Adrenal gland (tissue), 12 donors: ENCODE results near the gene SHISA8. TPM values are rescaled to one million over a fixed set of nuclear protein-coding genes. Genes with fewer than 3 reads are reported as not detected.
A peak's percentile ranks its signal among the peaks of the same experiment; 100 is the strongest.
"Not testable (repeated sequence)": the region's sequence is repeated elsewhere in the genome, so short reads cannot be mapped to it uniquely, and the experiment has no call there.

Experiments used
- DNase-seq, 7 donors: peaks; one replicate each; pipeline ENCODE4 v3.0.0-alpha.2; 2019 to 2020
- H3K27ac ChIP-seq, 5 donors: fragments of 200-600 bp; sonication (generic) in 4 of 5; 1 replicate in 3 of 5; 2 replicates in 2 of 5; pipeline versions ENCODE4 v1.5.1 to v1.8.0; 2016 to 2020; ENCODE audit warnings: mild to moderate bottlenecking in 1 of 5
- H3K27me3 ChIP-seq: fragments of 200-600 bp; 2 replicates; pipeline ENCODE4 v1.8.0; 2021
- H3K36me3 ChIP-seq, 2 donors: fragments of 200-600 bp; replicated peaks in 1 of 2; 1 replicate in 1 of 2; 2 replicates in 1 of 2; pipeline versions ENCODE4 v1.5.1 to v1.8.0; 2018 to 2022
- H3K4me1 ChIP-seq, 2 donors: fragments of 200-600 bp; replicated peaks in 1 of 2; 1 replicate in 1 of 2; 2 replicates in 1 of 2; pipeline versions ENCODE4 v1.5.1 to v1.8.0; 2018 to 2021
- H3K4me3 ChIP-seq, 4 donors: fragments of 200-600 bp; sonication (generic) in 3 of 4; one replicate each; pipeline ENCODE4 v1.5.1; 2016 to 2018
- H3K9me3 ChIP-seq, 3 donors: fragments of 200-600 bp; sonication (generic) in 1 of 3; replicated peaks in 1 of 3; 1 replicate in 2 of 3; 2 replicates in 1 of 3; pipeline versions ENCODE4 v1.5.1 to v1.8.0; 2016 to 2021
- CTCF ChIP-seq, 6 experiments: fragments of 450-650 bp in 4 of 6; fragments of 200-600 bp in 2 of 6; sonication (generic) in 1 of 6; IDR thresholded peaks; 1 replicate in 5 of 6; 2 replicates in 1 of 6; pipeline versions ENCODE4 v1.5.1 to v1.8.0; 2016 to 2021; ENCODE audit warnings: antibody characterized with exemption in 6 of 6, mild to moderate bottlenecking in 2 of 6, moderate library complexity in 1 of 6
- POLR2A ChIP-seq, 2 donors: fragments of 450-650 bp; IDR thresholded peaks; one replicate each; pipeline ENCODE4 v1.6.1; 2017; ENCODE audit warnings: antibody characterized with exemption in 2 of 2, mild to moderate bottlenecking in 2 of 2, moderate library complexity in 1 of 2
- WGBS, 4 donors: extraction: QIAGEN DNeasy Blood & Tissue Kit in 2 of 4; methylation state at CpG; one replicate each; pipeline versions ENCODE4 v1.1.5 to v1.1.7; 2013 to 2017; 5-methylcytosine and 5-hydroxymethylcytosine counted together
- intact Hi-C, 2 donors: fragments of 100-400 bp; cut with DNase I; formaldehyde crosslinking; loops; one replicate each; pipeline versions ENCODE4 v1.14.1 to v1.15.0; 2022 to 2023
- polyA plus RNA-seq, 3 donors: library from polyadenylated mRNA; stranded (reverse); fragments of 200-250 nt in 2 of 3; fragments of 350-450 nt in 1 of 3; fragmentation: Illumina TruSeq in 1 of 3; extraction: RNeasy Lipid Tissue Mini Kit (QIAGEN cat#74804) in 1 of 3; gene quantifications; one replicate each; pipeline ENCODE4 v1.2.3, GENCODE V29; 2013 to 2014
- total RNA-seq, 9 donors: library from RNA; depleted of rRNA in 4 of 9; stranded (reverse); fragments of >200 nt in 4 of 9; fragments of 120-200 nt in 1 of 9; fragmentation: NEBNext Ultra II Directional in 1 of 9; extraction: Animal tissue kit (Norgen Biotek cat#: 25700) in 1 of 9; gene quantifications; one replicate each; pipeline versions ENCODE4 v1.1.0 to v1.2.4, GENCODE V29; 2013 to 2023
- donor health status: healthy with polysubstance abuse.
- donor health status: Bipolar disorder and iron deficiency.
- donor health status: DM: yes; HTN: yes; CAD: no.
- donor health status: DM: no; HTN: no; CAD: no.
- donor health status: DM: no; HTN: no; CAD: no.
- donor health status: DM: yes; HTN: yes; CAD: no.

The SHISA8 gene
- total and polyA plus RNA-seq, 12 donors, result 0.28 to 55.5 (median 16.2) TPM

GRCh38 chr22:41957941-41958556 lies 43.2 kb upstream of the SHISA8 start:
- no peaks in the 10 kb centered on the region for H3K36me3 ChIP-seq
- no peak for TF ChIP-seq POLR2A (IDR thresholded peaks at IDR 0.05)
- TF ChIP-seq CTCF (IDR thresholded peaks at IDR 0.05), result peak in 1 of 6 experiments; percentile 4
- H3K4me1 ChIP-seq, result peaks cover 0 to 5% of the 10 kb centered on the region in 2 donors
- 51 to 86% (median 64%) methylated on average over 10 to 21 of the region's 23 CpGs for WGBS, 4 donors
- H3K27ac ChIP-seq, result no peak overlapping the region
- DNase-seq, result no peak
- no peaks in the 10 kb centered on the region for H3K9me3 ChIP-seq
- intact Hi-C loops, result no loop called here
- no peak overlapping the region for H3K4me3 ChIP-seq
- H3K27me3 ChIP-seq, result no peaks in the 10 kb centered on the region

DNA sequence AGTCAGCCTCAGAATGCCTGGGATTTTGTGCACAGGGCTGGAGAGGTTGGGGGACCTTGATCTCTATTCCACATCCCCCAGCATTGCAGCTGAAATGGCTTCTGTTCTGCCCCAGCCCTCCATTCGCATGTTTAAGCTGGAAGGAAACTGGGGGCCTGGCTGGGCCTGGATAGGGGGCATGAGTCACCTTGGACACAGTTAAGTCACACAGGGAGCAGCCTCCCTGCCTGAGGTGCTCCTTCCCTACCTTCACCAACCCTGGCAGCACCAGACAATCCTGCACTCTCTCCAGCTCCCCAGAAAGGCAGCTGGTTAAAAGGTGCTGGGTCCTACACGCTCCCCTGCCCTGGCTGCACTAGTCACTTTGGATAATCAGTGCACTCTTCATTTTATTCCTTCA lies 37.8 kb upstream of the SHISA8 start:
- TF ChIP-seq POLR2A (IDR thresholded peaks at IDR 0.05), result no peak
- no peak overlapping the region for H3K4me3 ChIP-seq
- no peaks in the 10 kb centered on the region for H3K9me3 ChIP-seq
- peaks cover 0 to 5% of the 10 kb centered on the region in 2 donors for H3K4me1 ChIP-seq
- intact Hi-C loops, result no loop called here
- DNase-seq, result no peak
- H3K36me3 ChIP-seq, result no peaks in the 10 kb centered on the region
- WGBS, 4 donors, result 62 to 90% (median 82%) methylated on average over 2 of the region's 2 CpGs
- no peak overlapping the region for H3K27ac ChIP-seq
- H3K27me3 ChIP-seq, result no peaks in the 10 kb centered on the region

DNA sequence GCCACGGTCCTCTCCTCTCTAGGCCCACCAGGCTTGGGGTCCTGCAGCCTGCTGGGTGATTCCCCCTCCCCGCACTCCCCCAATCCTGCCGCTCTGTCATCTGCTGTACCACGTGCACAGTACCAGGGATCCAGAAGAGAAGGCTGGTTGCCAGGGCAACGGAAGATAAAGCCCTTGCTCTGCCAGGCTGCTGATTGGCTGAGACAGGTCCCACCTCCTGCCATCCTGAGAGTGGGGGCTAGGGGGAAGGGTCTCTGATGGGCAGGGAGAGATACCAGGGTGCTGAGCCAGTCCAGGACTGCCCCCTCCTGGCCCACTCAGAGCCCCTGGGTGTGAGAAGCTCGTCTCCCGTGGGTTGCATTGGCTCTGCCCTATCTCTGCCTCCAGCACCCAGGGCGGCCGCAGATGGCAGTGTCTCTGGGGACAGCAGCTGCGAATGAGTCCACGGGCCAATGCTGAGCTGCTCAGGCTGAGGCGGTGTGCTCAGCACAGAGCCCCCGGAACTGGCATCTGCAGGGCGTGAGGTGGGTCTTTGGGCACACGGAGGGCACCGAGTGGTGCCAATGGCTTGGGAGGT lies 37.1 kb upstream of the SHISA8 start, which contains the start of gene SMIM45:
Gene SMIM45, plus strand, starts transcription at position 253 of the 577 bp plus-strand sequence.
- Histone ChIP-seq H3K4me3 (no peak within 1 kb of the TSS), H3K27ac (no peak within 1 kb of the TSS), H3K4me1 (no peaks in the 10 kb centered on the region), H3K27me3 (no peaks in the 10 kb centered on the region), H3K9me3 (no peaks in the 10 kb centered on the region), H3K36me3 (no peaks in the 10 kb centered on the region)
- TF ChIP-seq CTCF (IDR thresholded peaks at IDR 0.05), result no peak
- TF ChIP-seq POLR2A (IDR thresholded peaks at IDR 0.05), result no peak
- peak in 2 of 7 donors; percentile 46 to 89 for DNase-seq
- intact Hi-C loops, result no loop called here
- 54 to 74% (median 64%) methylated on average over 9 to 16 of the region's 16 CpGs for WGBS, 4 donors

GRCh38 chr22:41949297-41949965 lies 34.6 kb upstream of the SHISA8 start:
- Histone ChIP-seq H3K36me3 (no peaks in the 10 kb centered on the region), H3K9me3 (no peaks in the 10 kb centered on the region), H3K27ac (no peak overlapping the region), H3K27me3 (no peaks in the 10 kb centered on the region), H3K4me3 (no peak overlapping the region), H3K4me1 (peaks cover 5 to 8% of the 10 kb centered on the region in 2 donors)
- 86 to 94% (median 90%) methylated on average over 7 of the region's 7 CpGs for WGBS, 4 donors
- DNase-seq, result no peak
- TF ChIP-seq CTCF (IDR thresholded peaks at IDR 0.05), result no peak
- no peak for TF ChIP-seq POLR2A (IDR thresholded peaks at IDR 0.05)
- intact Hi-C loops, result loop anchor here in 1 of 2 donors (5.0 to 10.0 kb wide), 2 partner anchors 127 to 205 kb away; no protein-coding TSS in a partner anchor

DNA sequence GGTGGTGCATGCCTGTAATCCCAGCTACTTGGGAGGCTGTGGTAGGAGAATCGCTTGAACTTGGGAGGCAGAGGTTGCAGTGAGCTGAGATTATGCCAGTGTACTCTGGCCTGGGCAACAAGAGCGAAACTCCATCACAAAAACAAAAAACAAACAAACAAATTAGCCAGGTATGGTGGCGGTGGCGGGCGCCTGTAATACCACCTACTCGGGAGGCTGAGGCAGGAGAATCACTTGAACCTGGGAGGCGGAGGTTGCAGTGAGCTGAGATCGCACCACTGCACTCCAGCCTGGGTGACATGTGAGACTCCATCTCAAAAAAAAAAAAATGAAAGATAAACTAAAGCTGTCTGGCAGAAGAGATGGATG lies 34.0 kb upstream of the SHISA8 start:
- intact Hi-C loops, result loop anchor here in 1 of 2 donors (5.0 to 10.0 kb wide), 2 partner anchors 127 to 204 kb away; no protein-coding TSS in a partner anchor
- 84 to 88% (median 84%) methylated on average over 8 of the region's 8 CpGs for WGBS, 4 donors
- H3K36me3 ChIP-seq, H3K4me1 ChIP-seq, DNase-seq, H3K9me3 ChIP-seq, H3K4me3 ChIP-seq, H3K27me3 ChIP-seq, H3K27ac ChIP-seq: not testable (repeated sequence)
